CD4-positive, alpha-beta T cell treated with Interleukin-17A for 1 hour (primary cell): ENCODE measurements around the gene INPP5A.

Experiments used
- DNase-seq: peaks from one replicate; pipeline ENCODE4 v3.0.0-alpha.2; 2020

The INPP5A gene

DNA sequence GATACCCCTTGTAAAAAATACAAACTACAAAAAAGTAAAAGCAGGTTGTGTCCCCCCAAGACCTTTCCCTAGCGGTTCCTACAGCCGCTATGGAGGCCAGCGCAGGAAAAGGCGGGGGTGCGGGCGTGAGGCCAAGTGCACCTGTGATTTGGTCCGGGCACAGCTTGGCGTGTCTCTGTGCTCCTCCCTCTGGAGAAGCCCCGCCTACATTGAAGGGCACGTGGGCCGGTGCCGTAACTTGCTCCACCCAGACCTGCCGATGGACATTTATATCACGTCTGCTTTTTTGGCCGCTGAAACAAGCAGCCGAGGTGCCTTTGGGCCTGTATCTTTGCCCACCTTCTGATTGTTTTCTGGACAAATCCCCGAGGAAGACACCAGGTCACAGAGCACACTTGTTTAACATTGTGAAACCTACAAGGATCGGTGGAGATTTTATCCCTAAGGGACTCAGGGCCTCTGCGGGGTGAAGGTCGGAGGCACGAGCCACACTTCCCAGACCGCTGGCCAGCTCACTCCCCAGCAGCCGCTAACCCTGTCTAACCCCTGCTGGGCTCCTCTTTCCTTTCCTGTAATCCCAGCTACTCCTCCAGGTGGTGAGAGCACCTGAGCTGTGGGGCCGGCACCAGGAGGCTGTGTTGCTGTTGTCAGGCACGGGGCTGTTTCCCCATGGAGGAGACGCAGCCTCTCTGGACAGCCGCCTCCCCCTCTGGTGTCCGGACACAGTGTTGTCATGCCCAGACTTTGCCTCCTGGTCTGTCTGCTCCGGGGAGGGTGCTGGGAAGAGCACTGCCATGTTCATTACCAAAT lies 18.8 kb upstream of the INPP5A start:
- DNase-seq, result no peak

DNA sequence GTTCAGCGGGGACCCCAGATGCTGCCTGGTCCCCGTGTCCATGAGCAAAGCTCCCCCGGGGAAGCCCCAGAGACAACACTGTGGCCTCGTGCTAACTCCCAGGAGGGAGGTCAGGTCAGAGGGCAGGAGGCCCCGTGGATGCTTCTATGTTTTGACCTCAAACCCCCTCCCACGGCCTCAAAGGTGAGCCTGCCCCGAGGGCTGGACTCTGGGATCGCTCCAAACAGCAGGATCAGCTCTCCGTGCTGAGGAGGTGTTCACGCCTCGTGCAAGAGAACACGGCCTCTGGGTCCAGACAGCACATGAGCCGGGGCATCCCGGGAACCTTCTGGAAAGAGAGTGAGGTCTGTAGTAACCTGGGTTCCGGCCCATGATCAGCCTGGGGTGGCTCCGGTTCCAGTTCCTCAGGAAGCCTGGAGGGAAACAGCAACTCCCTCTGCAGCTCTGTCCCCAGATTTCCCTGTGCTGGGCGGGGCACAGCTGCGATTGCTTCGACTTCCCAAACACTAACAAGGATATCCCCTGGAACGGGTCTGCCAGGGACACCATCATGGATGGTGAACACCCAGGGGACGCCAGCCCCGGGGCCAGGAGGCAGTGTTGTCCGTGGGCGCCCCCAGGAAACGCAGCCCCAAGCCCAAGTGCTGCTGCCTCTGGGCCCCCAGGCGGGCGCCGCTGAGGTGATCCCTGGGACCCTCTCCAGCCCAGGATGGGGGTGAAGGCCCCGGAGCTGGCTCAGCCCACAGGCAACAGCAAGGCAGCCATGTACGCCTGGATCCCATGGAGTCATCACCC lies 18.0 kb upstream of the INPP5A start:
- DNase-seq, result no peak

DNA sequence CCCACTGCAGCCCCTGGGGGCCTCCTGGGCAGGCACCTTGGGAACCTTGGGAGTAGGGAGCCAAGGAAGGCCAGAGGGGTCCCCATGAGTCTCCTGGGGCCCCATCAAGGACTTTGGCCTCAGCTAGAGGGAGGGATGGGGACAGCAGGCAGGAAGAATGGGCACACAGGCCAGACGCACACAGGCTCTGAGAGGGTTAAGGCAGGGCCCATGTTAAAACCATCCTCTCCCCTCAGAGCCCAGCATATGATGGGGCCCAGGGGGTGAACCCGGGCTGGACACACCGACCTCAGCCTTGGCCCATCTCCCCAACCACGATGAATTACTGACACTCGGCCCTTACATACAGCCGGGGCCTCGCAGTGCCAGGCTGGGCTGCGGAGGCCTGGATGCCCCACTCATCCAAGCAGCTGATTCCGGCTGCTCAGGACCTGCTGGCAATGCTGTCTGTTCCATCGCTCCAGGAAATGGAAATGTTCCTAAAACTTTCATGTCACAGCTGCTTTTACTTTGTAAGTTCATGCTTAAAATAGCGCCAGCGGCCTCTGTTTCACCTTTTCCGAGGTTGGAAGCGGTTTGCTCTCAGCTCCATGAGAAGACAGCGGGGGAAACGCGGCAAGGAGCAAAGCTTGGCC lies 17.3 kb upstream of the INPP5A start:
- no peak for DNase-seq

DNA sequence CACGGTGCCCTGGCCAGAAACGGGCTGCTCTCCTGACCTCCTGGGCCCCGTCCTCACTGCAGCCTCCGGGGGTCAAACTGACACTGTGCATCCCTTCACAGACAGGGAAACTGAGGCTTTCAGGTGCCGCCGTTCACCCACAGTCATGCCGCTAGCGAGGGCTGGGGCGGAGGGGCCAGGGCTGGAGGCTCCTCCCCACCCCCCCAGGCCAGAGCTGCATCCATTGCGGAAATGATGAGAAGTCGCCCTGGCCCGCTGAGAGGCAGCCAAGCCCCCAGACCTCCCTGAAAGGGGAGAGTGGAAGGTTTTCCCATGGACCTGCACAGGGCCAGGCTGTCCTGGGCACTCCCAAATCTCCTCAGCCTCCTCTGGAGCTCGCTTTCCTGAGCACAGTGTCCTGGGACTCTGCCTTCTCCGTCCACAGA lies 16.5 kb upstream of the INPP5A start:
- no peak for DNase-seq

DNA sequence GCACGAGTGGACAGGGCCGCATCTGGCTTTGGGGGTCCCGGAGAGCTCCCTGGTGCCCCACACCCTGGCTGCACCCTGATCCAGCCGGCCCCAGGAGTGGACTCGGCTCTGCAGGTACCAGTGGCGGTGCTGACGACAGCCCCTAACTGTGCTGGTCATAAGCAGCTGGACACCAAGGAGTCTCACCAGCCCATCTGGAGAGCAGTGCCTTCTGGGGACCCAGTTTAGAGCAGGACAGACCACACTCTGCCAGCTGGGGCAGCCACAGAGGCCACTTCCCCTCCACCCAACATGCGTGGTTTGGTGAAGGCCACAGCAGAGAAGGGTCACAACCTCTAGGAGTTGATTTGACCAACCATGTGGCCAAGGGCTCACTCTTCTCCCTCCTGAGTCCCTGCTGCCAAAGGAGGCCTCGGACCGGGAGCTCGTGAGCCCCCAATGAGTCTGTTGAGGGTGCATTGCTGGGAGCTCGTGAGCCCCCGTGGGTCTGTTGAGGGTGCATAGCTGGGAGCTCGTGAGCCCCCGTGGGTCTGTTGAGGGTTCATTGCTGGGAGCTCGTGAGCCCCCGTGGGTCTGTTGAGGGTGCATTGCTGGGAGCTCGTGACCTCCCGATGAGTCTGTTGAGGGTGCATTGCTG lies 16.0 kb upstream of the INPP5A start:
- no peak for DNase-seq

DNA sequence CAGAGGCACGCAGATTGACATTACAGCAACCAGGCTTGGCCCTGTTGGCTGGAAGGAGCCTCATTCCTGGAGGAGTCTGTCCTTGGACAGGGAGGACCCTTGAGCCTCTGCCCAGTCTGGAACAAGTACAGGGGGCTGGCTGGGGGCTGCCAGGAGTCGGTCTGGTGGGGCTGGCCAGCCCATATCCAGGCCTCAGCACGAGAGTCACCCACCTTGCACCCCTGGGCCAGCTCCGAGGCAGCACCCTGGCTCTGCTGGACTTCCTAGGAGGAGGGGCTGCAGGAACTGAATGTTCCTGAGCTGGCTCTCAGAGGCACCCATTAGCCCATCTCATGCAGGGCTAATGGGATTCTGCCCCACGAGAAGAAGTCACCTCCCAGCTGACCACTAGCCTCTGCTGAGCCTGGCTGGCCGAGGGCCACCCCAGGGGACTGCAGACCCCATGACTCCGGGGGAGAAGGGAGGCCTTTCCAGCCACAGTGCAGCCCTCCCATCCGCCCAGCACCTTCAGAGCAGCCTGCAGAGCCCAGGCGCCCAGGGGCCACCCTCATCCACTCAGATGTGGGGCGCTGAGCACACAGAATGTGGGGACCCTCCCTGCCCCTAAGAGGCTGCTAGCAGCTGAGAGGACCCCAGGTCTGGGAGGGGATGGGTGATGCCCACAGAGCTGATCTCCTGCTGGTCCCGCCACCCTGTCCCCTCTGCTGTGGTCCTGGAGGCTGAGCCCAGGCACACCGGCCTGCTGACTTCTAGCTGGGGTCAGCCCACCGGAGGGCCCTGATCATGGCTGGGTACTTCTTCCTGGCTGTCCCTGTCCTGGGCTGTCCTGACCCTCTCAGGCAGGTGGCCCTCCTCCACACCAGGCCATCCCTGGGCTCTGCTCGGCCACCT lies 14.8 kb upstream of the INPP5A start:
- DNase-seq, result no peak

DNA sequence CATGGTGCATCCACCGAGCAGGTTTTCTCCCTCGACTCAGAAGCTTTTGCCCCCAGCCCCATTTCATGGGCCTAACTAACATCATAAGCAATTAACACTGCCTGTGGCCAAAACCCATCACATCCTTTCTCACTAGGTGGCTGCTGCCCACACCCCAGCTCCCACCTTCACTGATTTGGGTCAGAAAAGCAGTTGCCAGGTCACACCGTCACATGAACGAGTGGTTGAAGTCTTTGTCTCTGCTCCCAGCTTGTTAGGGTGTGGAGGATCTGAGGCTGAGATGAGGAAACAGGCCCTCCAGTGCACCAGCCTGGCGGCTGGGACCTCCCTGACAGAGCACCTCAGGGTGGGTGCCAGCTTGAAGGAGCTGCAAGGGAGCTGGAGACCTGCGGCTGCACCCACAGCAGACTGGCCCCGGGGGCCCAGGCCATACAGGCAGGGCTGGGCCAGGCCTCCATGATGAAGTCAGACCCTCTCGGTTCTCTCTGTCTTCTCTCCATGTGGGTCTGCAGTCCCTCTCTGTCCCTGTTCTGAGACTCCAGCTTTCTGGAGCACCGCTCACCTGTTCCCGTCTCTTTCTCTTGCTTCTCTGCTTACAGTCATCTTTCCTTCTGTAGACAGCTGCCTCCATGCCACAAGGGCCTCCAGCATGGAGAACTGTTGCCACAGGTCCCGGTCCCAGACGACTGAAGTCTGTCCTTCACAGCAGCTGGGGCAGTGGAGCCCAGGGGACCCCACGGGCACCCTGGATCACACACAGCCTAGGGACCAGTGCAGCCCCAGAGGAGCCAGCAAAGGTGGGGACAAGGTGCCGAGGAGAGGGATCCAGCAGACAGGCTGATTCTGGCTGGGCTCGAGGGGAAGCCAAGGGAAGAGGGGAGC lies 13.8 kb upstream of the INPP5A start:
- DNase-seq, result no peak

DNA sequence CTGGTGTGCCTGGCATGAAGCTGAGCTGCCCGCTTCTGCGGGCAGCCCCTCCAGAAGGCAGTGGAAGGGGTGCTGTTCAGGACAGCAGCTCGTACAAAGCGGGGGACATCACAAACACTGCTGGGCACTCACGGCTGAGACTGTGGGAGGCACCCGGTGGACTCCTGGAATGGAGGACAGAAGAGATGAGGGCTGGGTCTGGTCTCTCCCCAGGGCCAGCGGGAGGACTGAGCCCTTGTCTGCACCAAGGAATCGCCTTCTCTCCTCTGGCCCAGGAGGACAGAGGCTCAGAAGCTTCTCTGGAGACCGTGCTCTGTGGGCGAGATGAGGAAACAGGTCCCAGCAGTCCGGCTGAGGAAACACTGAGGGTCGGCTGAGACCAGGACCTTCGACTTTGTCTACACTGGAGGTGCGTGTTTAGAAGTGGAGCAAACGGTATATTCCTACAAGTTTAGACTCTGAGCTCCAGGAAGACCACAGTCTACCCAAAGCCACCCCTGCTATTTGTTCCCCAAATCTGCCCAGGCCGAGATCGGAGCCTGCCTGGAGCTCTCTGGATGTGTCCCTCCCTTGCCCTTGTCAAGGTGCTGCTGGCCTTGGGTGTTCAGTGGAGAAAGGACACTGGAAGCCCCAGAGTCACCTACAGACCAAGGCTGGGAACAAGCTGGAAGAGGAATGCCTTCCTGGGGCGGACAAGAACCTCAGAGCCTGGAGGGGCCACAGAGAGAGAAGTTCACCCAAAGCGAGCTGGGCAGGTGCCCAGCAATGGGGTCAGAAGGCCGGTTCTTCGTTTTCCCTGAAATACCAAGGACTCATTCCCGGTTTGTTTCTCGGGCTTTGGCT lies 12.9 kb upstream of the INPP5A start:
- DNase-seq, result no peak

DNA sequence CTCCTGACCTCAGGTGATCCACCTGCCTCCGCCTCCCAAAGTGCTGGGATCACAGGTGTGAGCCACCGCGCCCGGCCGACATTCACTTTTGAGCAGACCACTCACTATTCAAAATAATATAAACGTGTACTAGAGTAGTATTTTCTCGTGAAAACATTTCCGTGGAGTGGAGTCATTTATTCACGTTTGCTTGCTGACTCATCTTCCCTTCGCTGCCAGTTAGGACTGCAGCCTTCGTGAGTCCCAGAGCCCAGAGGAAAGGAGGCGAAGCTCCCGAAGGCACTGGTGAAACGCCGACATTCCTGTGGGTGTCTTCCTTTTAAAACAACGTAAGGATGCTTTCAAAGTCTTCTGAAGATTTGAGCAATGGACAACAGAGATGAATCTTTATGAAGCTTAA lies 10.9 kb upstream of the INPP5A start:
- no peak for DNase-seq

DNA sequence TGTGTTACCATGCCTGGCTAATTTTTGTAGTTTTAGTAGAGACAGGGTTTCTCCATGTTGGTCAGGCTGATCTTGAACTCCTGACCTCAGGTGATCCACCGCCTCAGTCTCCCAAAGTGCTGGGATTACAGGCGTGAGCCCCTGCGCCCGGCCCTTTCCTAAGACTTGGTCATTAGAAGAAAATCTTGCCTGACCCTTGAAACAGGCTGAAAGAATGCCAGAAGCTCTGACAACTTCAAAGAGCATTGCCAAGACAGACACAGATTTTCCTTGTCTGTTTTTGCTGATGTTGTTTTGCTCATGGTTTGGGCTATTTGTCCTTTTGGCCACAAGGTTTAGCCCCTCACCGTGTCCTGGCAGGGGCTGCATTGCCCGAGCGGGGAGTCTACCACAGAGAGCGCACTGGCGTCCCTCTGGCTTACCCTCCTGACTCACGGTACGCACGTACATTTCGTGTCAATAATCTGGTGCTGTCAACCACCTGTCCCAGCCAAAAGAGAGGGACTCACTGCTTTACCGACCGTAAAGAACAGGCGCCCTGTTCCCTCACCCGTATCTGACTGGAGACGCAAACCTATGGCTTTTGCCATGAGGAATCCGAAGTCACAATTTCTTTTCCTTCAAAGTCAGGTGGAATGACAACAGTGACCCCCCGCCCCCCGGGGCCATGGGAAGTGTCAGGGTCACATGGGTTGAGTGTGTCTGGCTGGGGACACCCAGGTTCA lies 10.1 kb upstream of the INPP5A start:
- DNase-seq, result no peak

DNA sequence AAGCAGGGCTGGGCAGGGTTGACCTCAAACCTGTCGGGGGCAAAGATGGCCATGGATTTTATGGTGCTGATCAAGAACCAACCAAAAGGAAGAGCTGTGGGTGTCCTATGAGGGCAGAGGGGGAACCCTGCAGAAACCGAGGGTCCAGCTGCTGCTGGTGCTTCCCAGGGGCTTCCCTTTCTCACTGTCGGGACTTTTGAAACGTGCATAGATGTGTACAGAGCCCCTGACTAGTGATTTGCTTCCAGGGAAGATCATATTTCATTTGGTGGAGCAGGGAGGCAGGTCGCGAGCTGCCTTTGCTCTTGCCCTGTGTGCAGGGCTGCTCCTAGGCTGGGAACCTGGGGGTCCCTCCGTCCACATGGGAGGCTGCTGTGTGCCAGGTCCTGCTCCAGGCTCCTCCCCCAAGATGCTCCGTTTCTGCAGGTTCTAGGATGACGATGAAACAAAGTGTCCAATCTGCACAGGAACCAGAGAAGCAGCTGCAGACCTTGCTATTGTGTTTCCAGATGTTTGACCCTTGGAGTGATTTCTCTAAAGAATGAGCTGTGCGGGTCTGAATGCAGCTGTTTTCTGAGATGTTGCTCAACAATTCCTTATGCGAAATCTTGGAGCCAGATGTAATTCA lies 9.4 kb upstream of the INPP5A start:
- DNase-seq, result no peak

DNA sequence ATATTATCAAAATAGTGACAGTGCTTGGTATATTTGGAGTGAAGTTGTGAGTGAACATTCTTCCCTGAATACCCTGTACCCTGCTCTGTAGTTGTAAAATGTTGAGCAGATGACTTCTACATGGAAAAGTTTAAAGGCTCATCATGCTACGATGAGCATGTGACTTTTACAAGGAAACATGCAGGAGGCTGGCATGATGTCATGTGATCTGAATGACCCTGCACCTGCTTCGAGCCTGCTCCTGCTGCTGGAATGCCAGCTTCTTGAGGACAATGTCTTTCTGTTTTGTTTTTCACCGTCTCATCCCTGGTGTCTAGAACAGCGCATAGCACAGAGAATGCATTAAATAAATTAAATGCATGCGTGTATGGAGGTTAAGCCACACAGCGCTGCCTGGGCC lies 5.4 kb upstream of the INPP5A start:
- DNase-seq, result no peak

DNA sequence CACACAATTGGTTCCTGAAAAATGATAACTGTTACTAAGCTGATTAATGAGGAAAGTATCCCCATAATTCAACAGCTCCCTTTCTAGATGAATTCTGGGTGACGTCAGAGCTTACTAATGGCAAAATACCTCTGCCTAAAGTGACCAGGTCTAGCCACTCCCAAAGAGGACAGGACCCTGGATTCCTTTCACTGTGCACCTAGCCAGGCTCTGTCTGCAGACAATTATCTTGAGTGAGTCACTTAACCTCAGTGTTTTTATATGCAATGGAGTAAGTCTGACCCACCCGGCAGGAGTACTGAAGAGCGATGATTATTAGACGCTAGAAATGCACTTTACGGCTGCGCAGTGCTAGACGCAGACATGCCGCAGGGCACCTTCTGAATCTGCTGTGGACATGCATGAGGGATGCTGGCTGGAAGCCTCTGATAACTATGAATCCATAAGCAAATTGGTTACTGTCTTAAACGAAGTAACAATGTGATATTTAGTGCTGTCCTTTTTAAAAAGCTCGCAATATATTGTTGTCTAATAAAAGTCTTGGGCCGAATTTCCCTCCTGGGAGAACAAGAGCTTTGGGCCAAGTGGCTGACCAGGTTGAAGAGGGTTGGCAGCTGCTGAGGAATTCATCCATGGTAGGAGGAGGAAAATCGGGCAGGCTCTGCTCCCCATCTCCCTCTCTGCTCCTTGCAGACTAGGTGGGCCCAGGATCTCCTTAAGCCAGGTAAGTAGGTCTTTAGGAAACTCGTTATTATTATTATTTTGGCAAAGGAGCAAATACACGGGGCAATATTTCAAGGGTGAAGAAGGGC lies 4.6 kb upstream of the INPP5A start:
- no peak for DNase-seq

DNA sequence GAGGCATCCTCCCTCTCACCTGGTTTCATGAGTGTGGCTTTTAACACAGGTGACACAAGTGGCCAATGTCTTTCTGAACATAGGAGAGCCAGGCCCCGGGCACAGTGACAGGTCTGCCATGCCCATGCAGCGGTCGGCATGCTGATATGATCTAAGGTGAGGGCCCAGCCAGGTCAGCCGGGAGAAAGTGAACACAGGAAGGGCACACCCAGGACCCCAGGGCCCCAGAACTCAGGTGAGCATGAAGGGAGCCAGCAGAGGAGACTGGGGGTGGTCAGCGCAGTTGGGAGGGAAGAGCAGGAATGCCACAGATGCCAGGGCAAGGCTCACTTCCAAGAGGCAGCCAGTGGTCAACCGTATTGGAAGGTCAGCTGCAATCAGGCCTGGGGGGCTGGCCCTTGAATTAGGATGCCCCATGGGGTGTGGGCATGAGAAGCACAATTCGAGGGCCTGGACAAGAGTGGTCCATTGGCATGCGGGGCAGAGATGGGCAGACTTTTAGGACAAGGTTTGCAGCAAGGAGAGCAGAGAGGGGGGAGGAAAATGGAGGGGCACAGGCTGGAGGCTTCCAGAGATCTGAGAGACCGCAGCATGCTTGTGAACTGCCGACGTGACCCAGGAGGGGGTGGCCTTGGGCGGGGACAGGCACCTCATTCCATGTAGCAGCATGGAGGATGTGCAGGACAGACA lies 3.9 kb upstream of the INPP5A start:
- DNase-seq, result no peak

DNA sequence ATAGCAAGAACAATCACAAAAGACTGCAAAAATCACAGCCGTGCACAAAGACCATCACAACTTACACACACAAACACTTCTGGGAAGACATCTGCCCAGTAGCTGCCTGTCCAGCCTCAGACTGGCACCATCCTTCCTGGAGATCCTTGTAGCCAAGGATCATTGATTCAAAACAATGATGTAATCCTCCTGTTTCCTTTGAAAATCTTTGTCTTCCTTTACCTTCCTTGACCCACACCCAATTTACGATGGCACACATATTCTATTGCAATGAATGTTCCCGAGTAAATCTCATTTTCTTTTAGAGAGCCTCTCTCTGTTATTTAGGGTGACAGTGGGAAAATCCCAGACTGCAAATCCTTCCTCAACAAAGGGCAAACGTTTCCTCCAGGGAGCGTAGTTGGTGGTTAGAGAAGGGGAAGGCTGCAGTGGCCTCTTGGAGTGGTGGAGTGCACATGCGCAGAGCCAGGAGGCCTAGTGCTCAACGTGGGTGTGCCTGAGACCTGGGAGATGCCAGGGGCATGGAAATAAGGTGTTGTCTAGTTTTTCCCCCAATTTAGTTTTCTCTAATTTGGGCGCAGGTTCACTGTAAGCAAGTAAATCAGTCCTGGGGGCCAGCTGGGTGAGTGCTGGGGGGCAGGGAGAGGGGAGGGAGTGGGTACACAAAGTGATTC lies 3.1 kb upstream of the INPP5A start:
- DNase-seq, result no peak

DNA sequence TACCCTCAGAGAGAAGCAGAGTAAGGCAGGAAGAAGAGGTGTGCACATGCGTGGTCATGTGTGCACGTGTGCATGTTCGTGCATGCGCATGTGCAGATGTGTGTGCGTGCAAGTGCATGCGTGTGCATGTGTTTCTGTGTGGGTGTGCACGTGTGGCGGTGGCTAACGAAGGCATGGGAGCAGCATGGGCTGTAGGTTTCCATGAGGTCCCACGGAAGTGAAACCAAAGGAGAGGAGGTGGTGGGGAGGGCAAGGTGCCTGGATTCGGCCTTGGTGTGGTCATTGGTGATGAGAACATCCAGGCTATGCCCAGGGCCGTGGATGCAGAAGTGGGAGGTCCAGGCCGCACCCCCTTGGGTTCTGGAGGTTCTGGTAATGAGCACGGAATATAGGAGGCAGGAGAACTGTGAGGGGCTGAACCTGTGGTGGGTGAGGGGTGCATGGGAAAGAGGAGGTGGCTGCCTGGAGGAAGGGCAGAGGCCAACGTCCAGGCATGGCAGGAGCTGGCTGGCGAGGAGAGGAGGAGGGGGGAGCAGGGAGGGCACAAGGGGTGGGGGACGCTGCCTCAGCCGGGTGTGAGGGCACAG lies 2.4 kb upstream of the INPP5A start:
- no peak for DNase-seq
